Measurements from ENCODE around the gene MANSC4. TPM values are rescaled to one million over a fixed set of nuclear protein-coding genes. Genes with fewer than 3 reads are reported as not detected.

Gene MANSC4
- total RNA-seq = not detected in 2 replicates

DNA sequence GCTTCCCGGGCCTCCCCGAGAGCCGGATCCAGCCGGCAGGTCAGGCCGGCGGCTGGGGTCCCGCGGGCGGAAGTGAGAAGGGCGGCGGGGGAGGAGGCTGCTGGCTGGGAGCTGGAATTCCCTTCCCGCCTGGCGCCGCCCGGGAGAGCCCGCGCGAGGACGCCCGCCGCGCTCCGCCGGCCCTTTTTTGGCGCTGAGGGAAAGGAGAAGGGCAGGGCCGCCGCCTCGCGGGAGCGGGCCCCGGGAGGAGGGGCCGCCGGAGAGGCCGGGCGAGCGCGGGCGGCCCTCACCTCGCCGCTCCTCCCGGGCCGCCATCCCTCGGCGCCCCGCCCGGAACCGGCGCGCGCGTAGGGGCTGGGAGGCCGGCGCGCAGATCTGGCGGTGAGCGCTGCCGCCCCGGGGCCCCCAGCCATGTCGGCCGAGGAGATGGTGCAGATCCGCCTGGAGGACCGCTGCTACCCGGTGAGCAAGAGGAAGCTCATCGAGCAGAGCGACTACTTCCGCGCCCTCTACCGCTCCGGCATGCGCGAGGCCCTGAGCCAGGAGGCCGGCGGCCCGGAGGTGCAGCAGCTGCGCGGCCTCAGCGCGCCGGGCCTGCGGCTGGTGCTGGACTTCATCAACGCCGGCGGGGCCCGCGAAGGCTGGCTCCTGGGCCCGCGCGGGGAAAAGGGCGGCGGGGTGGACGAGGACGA lies at the start of gene MANSC4, which contains the start of gene KLHL42:
Gene MANSC4 (minus strand): TSS at position 317 of the 692 bp plus-strand sequence. CDS start 8,960 bp downstream, outside the sequence.
Gene KLHL42 (plus strand): TSS at position 314 of the 692 bp plus-strand sequence. CDS start 98 bp downstream, at position 412.

Other genes with a start within 250 kb of the MANSC4 start
- gene REP15, start 83.8 kb downstream of the MANSC4 start, total RNA-seq = 0.82 TPM in 1 of 2 replicates, not detected in the other
- gene MRPS35, start 69.4 kb downstream of the MANSC4 start, total RNA-seq = 43.1 and 44.7 TPM in 2 replicates
- gene KLHL42, start within 50 bp of the MANSC4 start, total RNA-seq = 14.1 and 16.8 TPM in 2 replicates
- gene PTHLH, start 192.5 kb upstream of the MANSC4 start, total RNA-seq = 0.35 and 0.60 TPM in 2 replicates